AG04449 (cell line): Measurements from ENCODE around the gene GRIN3B.

Experiments
- CTCF ChIA-PET: fragments of 350-600 bp; formaldehyde crosslinking; extraction: SDS; loops from one replicate; lab custom pipeline; 2021; ENCODE audit warnings: antibody characterized with exemption; lab: Yijun Ruan, JAX
- POLR2A ChIA-PET: fragments of 400-600, 350-600 bp; formaldehyde crosslinking; extraction: SDS; loops from one replicate; lab custom pipeline; 2020; ENCODE audit warnings: antibody characterized with exemption, inconsistent platforms; lab: Yijun Ruan, JAX
- DNase-seq: peaks from one replicate; pipeline ENCODE4 v3.0.0-alpha.2; 2010; ENCODE audit warnings: low read depth, low spot score
- H3K4me3 ChIP-seq: 2 replicates; pipeline ENCODE4 v1.5.1; 2011; ENCODE audit warnings: low read depth, mild to moderate bottlenecking, control low read depth, low read length
- TF ChIP-seq, protein P1 (sequence below): IDR thresholded peaks from one replicate; pipeline ENCODE4 v1.5.1; 2011; ENCODE audit warnings: mild to moderate bottlenecking, moderate library complexity, low read length, control low read depth, inconsistent platforms; ENCODE audit not compliant: insufficient read depth; ENCODE audit errors: missing control alignments

Gene GRIN3B

DNA sequence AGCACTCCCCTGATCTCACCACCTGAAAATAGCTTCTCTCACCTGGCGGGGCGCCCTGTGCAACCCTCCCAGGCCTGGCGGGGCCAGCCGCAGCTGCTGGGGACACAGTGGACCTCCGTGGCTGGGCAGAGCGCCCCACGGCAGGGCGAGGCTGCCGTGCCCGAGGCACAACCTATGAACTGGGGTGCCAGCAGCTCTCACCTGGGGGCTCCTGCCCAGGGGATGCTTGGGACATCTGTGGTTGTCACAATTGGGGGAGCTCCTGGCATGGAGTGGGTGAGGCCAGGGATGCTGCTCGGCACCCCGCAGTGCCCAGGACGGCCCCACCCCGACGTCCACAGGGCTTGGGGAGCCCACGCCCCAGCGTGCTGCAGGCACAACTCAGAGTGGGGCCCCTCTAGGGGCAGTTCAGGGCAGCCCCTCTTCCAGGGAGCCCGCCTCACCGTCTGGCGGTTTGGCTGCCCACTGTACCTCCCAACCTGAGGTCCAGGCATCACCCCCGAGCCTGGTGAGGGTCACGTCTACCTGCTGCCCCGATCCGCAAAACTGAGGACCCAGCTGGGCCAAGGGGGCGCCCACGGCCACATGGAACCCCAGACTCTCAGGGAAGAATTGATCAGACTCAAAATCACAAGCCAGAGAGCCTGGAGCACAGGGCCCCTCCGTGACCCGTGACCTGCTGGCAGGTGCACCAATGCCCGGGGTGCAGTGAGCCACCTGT is 15.0 kb downstream of the GRIN3B start:
- CTCF ChIA-PET, result interaction anchor here (0.9 to 1.1 kb wide), 2 partner anchors 9 to 180 kb away, joined by 3 read pairs; no protein-coding TSS in a partner anchor
- no peak for DNase-seq
- no peak overlapping the region for H3K4me3 ChIP-seq
- TF ChIP-seq, protein P1, sequence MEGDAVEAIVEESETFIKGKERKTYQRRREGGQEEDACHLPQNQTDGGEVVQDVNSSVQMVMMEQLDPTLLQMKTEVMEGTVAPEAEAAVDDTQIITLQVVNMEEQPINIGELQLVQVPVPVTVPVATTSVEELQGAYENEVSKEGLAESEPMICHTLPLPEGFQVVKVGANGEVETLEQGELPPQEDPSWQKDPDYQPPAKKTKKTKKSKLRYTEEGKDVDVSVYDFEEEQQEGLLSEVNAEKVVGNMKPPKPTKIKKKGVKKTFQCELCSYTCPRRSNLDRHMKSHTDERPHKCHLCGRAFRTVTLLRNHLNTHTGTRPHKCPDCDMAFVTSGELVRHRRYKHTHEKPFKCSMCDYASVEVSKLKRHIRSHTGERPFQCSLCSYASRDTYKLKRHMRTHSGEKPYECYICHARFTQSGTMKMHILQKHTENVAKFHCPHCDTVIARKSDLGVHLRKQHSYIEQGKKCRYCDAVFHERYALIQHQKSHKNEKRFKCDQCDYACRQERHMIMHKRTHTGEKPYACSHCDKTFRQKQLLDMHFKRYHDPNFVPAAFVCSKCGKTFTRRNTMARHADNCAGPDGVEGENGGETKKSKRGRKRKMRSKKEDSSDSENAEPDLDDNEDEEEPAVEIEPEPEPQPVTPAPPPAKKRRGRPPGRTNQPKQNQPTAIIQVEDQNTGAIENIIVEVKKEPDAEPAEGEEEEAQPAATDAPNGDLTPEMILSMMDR, result no peak
- POLR2A ChIA-PET, result no interaction called here

DNA sequence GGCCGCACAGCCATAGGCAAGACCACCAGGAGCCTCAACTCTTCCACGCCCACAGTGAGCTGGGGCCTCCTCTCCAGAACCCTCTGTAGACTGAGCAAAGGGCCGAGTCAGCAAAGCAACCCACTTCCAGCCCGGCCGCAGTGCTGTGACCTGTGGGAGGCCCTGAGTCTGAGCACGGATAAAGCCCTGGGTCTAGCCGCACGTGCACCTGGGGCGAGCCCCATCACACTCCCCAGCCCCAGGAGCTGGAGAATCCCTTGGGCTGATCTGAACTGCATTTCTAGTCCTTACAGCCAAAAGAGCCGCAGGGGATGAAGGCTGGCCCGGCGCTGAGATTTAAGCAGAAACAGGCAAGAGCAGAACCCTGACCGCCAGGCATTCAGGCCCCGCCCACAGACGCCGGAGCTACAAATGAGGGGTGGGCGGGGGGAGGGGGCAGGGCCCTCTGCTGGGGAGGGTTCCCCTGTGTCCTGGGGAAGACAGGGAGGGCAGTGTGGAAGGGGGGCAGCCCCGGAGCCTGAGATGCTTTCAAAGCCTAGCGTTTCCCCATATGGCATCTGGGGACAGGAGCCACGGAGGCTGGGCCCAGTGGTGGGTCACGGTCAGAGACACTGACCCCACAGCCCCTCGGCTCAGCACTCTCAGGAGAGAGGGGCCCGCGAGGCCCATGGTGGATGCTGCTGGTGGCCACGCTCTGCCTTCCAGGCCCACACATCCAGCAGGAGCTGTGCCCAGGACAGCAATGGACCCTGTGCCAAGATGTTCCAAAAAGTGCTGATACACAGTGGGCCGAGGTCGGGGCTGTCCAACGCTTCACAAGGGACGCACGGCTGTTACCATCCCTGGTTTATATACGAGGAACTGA is 15.8 kb downstream of the GRIN3B start:
- ChIA-PET POLR2A (interaction anchor here (1.3 kb wide), 1 partner anchor 228 kb away, joined by 3 read pairs; no protein-coding TSS in a partner anchor), CTCF (interaction anchor here (1.0 to 1.4 kb wide), 3 partner anchors 20 to 179 kb away, joined by 3 to 4 read pairs (median 3); no protein-coding TSS in a partner anchor)
- DNase-seq, result no peak
- TF ChIP-seq, protein P1, result no peak
- no peak overlapping the region for H3K4me3 ChIP-seq

DNA sequence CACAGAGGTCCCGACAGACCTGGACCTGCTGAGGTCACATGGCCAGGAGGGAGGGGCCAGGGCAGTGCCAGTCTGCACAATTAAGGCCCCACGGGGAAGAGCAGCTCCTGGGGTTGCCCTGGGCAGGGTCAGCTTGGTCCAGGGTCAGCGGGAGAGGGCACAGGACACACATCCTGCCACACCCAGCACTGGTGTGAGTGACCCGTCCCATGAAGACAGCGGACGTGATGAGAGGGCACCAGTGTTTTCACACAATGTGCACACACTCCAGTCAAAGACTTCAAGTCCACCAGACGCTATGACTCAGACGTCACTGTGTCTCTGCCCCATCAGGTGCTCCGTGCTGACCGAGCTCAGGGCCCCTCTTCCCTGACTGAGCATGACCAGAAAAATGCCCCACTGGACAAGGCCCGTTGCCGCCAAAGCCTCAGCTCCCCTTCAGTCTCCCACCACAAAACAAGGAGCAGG is 16.5 kb downstream of the GRIN3B start:
- H3K4me3 ChIP-seq, result peak overlapping the region; percentile 23
- TF ChIP-seq, protein P1, result no peak
- ChIA-PET POLR2A (interaction anchor here (1.3 kb wide), 1 partner anchor 228 kb away, joined by 3 read pairs; no protein-coding TSS in a partner anchor), CTCF (interaction anchor here (0.8 to 1.4 kb wide), 3 partner anchors 20 to 228 kb away, joined by 3 to 4 read pairs (median 3); no protein-coding TSS in a partner anchor)
- DNase-seq, result no peak

DNA sequence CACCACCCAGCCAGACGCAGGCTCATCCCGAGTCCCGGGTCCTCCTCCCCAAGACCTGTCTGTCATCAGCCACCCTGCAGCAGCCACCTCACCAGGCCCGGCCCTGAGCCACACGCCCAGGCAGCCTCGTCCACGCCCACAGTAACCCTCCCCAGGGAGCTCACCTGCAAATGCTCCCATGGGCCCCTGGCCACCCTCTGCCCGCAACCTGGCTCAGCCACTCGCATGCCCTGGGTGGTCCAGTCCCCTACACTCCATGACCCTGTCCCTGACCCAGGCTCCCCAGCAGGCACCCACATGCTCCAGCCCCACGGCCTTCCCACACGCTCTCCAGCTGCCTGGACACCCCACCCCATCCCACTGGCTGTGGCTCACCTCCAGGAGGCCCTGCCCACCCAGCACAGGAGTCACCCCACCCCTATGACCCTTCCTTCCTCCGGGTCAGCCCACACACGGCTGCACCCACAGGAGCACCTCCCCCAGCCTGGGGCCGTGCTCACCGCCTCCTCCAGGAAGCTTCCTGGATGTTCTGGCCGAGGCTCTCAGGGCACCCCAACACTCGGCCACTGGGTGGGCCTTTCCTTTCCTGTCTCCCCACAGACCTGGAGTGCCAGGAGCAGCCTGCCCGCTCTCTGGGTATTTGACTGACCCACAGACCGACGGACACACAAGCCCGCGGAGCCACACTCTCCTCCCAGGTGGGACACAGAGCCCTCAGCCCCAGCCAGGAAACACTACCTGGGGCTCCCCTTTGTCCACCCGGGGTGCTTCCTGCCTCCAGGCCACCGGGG is 17.1 kb downstream of the GRIN3B start:
- CTCF ChIA-PET, result interaction anchor here (0.8 to 1.4 kb wide), 3 partner anchors 21 to 227 kb away, joined by 3 to 4 read pairs (median 3); no protein-coding TSS in a partner anchor
- peak overlapping the region; percentile 23 for H3K4me3 ChIP-seq
- DNase-seq, result no peak
- TF ChIP-seq, protein P1, result no peak
- POLR2A ChIA-PET, result interaction anchor here (1.3 kb wide), 1 partner anchor 227 kb away, joined by 3 read pairs; no protein-coding TSS in a partner anchor

DNA sequence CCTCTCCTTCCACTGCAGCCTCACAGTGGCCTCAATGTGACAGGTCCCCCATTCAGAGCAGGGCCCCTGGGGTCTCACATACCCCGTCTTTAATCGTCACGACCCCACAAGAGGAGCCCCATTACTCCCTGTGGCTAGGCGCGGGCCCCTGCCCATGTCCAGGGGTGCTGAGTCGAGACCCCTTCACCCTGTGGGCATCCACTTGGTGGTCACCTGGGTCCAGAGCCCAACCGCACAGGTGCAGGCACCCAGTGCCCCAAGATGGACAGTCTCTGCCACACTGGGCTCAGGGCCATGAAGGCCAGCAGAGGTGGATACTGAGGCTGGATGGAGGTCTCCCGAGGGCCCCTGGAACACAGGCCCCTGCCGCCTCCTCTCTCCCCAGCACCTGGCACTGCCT is 17.7 kb downstream of the GRIN3B start:
- TF ChIP-seq, protein P1, result no peak
- no peak for DNase-seq
- CTCF ChIA-PET, result no interaction called here
- POLR2A ChIA-PET, result no interaction called here
- H3K4me3 ChIP-seq, result no peak overlapping the region; the same call in 1 of the 2 replicates
